GM18873 (cell line): ENCODE results near the gene DDX49.
"Not testable (repeated sequence)": the region's sequence is repeated elsewhere in the genome, so short reads cannot be mapped to it uniquely, and the experiment has no call there.

ENCODE experiments used
- ATAC-seq: cut with Tn5 transposase; IDR thresholded peaks from one replicate; pipeline ENCODE4 v1.9.1; 2021; ENCODE audit warnings: mild to moderate bottlenecking, moderate library complexity, moderate number of reproducible peaks; ENCODE audit not compliant: unreplicated experiment, low FRiP score

Gene DDX49

DNA sequence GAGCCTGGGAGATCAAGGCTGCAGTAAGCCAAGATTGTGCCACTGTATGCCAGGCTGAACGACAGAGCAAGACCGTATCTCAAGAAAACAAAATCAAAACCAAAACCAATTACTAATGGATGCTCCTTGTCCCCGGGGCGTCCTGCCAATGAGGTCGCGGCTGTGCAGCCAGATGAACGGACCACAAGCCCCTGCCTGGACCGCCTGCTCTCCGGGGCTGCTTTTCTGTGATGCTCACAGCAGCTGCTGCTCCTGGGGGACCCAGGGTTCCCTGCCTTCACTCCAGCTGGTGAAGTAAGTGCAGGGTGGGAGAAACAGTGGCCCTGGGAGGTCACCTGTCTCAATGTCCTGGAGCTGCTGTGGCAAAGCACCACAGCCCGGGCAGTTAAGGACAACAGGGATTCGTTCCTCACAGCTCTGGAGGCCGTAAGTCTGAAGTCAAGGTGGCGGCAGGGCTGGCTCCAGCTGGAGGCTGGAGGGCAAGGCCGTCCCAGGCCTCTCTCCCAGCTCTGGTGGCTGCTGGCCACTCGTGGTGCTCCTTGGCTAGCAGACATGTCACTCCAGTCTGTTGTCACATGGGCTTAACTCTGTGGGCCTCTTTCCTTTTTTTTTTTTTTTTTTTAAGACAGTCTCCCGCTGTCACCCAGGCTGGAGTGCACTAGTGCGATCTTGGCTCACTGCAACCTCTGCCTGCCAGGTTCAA, 10.4 kb upstream of the DDX49 start:
- ATAC-seq, result no peak

DNA sequence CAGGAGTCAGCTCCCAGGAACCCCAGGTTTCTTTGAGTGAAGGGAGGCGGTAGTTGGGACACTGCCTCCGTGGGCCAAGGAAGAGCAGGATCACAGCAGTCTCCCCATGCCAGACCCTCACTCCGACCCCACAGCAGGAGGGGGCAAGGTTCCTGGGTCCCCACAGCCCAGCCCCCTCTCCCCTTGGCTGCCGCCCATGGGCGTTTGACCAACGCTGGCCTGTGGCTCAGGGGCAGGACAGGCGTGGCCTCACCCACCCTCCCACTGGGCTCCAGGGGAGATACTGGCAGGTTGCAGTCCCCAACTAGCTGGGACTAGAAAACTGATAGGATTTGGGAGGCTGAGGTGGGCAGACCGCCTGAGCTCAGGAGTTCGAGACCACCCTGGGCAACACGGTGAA, 9.5 kb upstream of the DDX49 start:
- no peak for ATAC-seq

DNA sequence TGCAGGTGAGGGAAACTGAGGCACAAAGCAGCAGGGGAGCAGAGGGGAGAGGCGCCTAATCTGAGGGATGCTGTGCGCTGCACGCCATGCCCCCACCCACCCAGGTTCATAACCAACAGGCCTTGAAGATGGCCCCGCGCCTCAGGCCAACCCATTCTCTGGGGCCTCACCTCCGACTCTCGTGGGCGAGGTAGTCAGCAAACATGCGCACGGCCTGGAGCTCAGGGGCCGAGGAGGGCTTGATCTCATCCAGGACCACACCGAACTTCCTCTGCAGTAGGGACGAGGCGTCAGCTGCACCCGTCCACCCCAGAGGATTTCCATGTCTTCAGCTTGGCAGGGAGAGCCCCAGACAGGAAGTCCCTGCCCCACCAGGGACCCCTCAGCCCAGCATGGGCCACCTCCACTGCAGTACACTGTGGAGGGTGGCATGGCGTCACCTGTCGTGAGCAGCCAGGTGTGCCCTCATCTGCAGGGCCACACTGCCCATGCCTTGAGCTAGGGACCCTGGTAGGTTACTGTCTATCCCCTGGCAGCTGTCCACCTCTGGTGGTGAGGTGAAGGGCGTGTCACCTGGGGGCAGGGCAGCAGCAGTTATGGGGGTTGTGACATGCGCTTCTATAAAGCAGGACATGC, 8.6 kb upstream of the DDX49 start:
- ATAC-seq, result no peak

DNA sequence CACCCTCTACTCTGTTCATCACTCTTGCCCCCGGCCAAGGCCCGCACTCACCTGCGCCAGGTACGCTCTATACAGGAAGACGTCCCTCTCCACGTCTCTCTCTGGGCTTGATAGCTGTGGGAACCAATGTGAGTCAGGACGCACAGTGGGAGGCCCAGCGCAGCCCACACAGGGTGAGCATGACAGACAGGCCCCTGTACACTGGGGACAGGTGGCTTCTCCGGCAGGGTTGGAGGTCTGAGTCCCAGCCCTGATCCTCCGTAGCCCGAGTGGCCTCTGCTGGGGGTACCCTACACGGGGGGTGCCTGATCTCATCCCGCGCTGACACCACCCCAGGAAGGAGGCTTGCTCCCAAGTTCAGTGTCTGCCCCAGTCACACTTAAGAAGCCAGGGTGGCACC, 6.6 kb upstream of the DDX49 start:
- ATAC-seq, result no peak

DNA sequence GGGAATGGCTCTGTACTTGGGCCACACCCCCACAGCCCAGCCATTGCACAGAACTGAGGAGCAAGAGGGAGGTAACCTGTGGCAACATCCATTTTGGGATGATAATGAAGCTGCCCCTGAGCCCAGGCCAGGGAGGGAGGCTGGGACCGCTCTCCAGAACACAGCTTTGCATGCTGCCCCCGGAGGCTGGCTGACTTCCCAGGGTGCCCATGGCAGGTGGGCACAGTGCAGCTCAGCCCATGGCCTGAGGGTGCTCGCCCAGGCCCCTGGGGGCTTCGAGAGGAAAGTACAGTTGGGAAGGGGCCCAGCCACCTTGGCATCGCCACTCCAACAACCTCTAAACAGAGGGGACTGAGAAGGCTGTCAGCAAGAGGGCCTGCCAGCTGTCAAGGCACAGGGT, 6.0 kb upstream of the DDX49 start:
- ATAC-seq, result no peak

DNA sequence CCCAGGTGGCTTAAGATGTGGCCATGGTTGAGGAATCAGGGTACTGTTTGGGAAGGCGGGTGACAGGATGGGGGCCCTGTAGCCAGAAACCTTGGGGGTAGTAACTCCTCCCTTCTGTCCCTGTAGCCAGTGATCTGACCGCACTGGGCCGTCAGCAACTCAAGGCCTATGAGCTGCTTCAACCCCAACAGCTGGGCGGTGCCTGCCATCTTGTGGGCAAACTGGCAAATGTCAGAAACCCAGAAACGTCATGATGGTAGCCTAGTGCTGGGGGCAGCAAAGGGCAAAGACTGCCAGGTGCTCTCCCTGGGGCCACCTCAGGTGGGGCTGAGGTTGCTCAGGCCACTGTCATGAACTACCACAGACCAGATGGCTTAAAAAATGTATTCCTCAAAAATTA, 3.9 kb upstream of the DDX49 start:
- ATAC-seq, result no peak

DNA sequence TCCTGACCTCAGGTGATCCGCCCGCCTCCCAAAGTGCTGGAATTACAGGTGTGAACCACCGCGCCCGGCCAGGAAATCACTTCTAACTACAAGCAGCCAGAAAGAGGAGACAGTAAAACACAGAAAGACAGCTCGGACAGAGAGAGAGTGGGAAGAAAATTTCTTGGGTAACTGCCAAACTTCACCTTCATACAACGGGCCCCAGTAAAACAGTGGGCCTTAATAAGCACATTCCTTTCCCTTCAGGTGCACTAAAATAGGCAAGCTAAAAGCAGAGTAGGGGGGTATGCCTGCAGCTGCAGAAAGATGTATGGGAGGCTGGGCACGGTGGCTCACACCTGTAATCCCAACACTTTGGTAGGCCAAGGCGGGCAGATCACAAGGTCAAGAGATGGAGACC, 1.9 kb upstream of the DDX49 start:
- not testable (repeated sequence) for ATAC-seq

DNA sequence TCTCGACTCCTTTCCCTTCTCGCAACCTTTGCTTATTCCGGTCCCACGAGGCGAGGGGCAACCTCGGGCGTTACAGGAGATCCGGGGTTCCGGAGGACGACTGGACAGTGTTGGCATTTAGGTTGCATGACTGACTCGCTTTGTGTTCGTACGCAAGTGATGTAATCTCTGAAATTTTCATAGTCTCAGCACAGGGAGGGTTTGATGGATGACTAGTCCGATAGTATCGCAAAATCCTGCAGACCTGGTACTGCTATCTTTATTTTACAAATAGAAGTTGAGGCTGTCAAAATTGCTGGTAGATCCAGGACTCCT, 342 bp downstream of the DDX49 start:
- ATAC-seq, result no peak

DNA sequence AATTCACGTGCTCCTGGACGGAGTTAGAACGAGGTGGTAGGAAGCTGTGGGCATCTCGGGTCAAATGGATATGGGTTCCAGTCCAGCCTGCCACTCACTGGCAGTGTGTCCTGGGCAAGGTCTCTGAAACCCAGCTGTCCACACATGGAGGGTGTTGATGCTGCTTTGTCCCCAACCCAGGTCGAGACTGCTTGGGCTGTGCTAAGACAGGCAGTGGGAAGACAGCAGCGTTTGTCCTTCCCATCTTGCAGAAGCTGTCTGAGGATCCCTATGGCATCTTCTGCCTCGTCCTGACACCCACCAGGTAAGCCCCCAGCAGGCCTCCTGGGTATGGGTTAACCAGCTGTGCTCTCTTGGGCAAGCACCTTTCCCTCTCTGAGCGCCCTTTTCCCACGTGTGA, 885 bp downstream of the DDX49 start:
- ATAC-seq, result no peak

DNA sequence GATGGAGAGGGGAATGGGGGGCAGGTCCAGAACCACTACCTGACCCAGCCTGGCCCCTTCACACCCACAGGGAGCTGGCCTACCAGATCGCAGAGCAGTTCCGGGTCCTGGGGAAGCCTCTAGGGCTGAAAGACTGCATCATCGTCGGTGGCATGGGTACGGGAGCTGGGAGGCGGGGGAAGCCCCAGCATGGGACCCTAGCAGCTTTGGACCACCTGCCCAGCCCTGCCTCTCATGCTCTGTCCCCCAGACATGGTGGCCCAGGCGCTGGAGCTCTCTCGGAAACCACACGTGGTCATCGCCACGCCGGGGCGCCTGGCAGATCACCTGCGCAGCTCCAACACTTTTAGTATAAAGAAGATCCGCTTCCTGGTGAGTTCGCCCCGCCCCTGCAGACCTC, 2.1 kb downstream of the DDX49 start:
- ATAC-seq, result no peak

DNA sequence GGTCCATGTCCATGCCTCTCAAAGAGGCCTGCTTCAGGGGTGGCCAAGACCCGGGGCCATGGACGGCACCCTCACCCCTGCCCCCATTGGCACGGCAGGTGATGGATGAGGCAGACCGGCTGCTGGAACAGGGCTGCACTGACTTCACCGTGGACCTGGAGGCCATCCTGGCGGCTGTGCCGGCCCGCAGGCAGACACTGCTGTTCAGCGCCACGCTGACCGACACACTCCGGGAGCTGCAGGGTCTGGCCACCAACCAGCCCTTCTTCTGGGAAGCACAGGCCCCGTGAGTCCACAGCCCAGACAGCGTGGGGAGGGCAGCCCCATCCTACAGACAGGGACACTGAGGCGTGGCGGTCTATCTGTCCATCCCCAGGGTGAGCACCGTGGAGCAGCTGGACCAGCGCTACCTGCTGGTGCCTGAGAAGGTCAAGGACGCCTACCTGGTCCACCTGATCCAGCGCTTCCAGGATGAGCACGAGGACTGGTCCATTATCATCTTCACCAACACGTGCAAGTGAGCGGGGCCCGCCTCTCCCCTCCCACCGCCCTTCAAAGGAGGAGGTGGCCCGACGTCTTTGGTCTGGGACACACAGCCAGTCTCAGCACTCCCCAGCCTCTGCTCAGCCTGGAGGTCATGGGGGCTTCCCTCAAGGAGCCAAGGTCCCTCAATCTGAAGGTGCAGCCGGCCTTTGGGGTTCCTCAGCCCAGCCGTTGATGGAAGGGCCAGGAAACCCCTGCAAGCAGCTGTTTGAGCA, 2.9 kb downstream of the DDX49 start:
- ATAC-seq, result no peak

DNA sequence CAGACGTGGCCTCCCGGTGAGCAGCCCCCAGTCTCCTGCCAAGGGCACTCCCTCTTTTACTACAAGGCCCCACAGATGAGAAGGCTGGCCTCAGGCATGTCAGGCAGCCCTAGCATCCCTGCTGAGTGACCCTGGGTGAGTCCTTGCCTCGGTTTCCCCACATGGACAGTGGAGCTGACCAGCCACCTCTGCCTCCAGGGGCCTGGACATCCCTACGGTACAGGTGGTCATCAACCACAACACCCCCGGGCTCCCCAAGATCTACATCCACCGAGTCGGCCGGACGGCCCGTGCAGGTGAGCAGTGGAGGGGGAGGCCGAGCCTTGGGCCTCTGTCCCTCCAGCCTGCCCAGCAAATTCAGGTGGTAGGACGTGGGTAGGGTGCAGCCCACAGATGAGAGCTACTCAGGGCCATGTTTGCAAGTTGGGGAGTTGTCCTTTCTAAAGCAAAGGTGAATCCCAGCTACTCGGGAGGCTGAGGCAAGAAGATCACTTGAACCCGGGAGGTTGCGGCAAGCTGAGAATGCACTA, 5.2 kb downstream of the DDX49 start:
- no peak for ATAC-seq

DNA sequence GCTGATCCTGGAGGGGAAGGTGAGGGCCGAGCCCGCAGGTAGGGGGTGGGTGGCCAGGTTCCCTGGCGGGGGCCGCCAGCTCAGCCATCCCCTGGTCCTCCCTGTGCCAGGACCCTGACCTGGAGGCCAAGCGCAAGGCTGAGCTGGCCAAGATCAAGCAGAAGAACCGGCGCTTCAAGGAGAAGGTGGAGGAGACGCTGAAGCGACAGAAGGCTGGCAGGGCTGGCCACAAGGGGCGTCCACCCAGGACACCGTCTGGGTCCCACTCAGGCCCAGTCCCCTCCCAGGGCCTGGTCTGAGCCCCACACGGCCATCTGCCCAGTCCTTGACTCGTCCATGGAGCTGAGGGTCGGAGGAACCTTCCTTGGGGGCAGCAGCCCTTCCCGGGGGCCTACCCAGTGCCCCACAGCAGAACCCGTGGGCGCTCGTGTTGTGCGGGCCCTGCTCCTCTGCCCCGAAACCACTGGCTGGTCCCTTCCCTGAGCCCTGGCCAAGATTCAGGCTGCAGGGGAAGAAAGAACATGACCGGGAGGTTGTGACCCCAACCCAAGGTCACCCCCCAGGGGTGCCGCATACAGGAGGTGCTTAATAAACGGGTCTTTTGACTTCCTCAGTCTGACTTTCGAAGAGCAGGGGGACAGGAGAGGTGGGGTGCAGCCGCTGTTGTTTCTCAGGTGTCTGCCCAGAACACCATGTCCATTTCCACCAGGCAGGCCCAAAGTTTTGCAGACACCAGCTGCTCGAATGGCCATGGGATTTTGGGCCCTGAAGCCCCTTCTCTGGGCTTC, 8.7 kb downstream of the DDX49 start:
- no peak for ATAC-seq

DNA sequence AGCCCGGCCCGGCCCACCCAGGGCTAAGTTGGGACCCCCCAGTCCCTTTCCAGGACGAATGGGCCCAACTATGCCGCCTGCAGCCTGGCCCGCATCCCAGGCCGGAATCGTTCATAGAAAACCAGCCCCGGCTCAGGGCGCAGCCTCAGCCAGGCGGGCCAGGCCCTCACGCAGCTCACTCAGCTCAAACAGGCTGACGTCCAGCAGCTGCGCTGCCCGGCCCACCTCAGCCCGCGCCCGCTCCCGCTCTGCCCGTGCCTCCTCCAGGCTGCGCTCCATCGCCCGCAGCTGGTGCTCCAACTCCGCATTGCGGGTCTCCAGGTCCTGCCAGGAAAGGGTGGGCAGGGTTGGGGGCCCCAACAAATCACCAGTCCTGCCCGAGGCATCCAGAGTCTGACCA, 9.8 kb downstream of the DDX49 start:
- no peak for ATAC-seq

DNA sequence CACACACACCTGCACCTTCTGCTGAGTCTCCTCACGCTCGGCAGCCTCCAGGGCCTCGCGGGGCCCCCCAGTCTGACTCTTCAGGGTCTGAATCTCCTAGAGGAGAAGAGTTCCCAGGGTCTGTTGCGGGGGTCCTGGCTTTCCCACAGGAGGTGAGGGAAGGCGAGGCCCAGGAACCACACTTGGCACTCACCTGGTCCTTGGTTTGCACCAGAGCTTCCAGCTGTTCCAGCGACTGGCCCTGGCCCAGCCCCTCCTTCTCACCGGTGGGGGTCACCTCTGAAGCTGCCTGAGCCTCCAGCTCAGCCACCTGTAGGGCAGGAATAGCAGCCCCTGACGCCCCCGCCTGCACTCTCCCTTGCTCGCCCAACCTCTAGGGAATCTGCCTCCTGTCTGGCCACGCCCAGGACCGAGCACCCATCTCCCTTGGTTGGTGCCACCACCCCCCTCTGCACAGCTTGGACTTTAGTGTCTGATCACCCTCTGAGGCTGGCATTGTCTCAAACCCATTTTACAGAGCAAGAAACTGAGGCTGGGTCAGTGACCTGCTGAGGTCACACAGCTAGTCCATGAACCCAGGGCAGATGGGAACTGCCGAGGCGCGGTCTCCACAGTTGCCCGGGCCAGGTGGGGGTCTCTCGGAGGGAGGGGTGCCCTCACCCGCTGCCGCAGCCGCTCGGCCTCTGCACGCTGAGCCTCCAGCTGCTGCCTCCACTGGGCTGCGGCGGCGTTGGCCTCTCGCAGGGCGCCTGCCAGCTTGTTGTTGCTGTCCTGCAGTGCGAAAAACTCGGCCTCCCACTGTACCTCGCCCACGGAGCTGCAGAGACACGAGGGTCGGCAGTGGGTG, 12.0 kb downstream of the DDX49 start:
- no peak for ATAC-seq

DNA sequence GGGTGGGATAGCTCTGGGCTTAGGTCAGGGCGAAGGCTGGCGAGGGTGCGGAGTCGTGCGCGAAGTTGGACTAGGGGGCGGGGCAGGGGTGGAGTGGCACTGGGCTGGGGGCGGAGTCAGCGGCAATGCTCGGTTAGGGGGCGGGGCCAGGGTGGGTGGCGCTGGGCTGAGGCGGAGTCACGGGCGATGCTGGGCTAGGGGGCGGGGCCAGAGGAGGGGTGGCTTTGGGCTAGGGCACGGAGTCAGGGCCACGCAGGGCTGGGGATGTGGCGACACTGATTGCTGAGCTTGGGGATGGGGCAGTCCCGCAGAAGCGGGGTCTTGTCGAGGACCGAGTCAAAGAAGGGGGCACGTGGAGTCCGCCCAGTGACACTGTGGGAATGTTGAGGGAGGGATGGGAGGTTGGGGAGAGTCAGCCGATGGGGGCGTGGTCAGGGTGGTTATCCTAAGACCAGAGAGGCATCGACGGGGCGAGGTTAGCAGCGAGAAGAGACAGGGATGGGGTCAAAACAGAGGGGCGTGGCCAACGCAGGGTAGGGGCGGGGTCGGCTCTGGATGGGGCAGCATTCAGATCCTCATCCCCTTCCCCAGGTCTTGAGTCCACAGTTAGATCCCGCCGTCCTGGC, 12.8 kb downstream of the DDX49 start:
- no peak for ATAC-seq

DNA sequence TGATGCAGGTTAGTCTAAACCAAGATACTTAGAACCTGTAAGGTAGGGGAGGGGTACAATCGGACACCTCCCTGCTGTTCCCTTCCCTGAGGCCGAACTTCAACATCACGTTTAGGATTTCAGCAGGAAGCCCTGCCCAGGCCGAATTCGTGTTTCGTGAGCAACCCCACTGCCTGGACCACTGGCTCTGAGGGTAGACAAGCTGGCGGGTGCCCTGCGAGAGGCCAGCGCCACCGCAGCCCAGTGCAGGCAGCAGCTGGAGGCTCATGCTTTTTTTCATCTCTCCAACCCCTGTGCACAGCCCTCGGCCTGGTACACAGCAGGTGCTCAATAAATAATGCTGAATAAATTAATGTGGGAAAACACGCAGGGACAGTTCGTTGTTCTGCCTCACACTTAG, 13.8 kb downstream of the DDX49 start:
- no peak for ATAC-seq

DNA sequence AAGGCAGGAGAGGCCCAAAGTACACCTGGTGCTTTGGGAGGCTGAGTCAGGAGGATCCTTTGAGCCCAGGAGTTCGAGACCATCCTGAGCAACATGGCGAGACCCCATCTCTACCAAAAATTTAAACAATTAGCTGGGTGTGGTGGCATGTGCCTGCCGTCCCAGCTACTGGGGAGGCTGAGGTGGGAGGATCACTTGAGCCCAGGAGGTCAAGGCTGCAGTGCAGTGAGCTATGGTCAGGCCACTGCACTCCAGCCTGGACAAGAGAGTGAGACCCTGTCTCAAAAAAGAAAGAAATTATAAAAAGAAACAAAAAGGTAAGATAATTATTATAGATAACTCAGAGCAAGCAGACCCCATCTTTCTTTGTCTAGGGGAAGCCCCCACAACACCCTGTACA, 19.6 kb downstream of the DDX49 start:
- no peak for ATAC-seq

DNA sequence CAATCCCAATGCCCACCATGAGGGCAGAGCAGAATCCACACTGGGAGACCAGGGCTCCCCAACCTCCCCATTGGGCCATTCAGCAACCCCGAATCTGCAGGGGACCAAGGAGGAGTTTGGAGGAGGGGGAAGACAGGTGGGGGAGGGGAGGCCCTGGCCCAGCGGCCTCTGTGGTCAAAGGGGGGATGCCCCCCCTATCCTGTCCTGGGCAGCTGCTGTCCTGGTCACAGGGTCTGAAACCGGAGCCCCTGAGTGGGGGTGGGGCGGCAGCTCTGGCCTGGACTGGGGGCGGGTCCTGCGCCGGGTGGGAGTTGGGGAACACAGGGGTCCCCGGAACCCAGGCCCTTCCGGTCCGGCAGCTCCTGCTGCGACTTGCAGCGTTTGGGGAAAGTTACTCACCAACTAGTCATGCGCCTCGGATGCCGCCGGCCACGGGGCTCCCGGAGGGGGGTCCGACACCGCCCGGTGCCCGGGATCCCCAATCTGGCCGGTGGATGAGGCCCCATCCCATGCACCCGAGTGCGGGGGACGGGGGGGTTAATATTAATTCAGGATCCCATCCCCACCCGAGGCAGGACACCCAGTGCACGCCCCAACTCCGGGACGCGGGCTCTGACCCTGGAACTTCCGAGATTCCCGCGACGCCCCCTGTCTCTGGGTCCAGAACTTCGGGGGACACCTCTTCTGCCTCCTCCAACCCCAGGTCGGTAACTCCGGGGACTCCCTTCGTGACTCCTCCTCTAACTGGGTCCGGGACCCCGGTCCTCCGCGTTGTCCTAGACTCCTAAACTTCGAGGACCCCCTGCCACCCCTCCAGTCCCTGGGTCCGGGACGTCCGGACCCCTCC, 20.6 kb downstream of the DDX49 start:
- no peak for ATAC-seq
